A549 (cell line): ENCODE data around the gene CITED2. TPM values are rescaled to one million over a fixed set of nuclear protein-coding genes. Genes with fewer than 3 reads are reported as not detected.

Experiments
- ATAC-seq, 2 experiments: fragments of 200-7000 bp in 1 of 2; fragments of >200 bp in 1 of 2; cut with Nextera tagmentation in 1 of 2; cut with Tn5 transposase in 1 of 2; 3 replicates each; pipeline versions ENCODE4 v1.8.0 to v1.9.1; 2018 to 2020; ENCODE audit warnings: mild to moderate bottlenecking in 1 of 2, moderate library complexity in 1 of 2
- CTCF ChIA-PET: fragments of 300-600 bp; sonication (Branson Sonifier 250); formaldehyde crosslinking; extraction: SDS; loops from one replicate; lab custom pipeline; 2021; ENCODE audit warnings: antibody characterized with exemption, inconsistent platforms; lab: Yijun Ruan, JAX
- POLR2A ChIA-PET: fragments of 350-600 bp; formaldehyde crosslinking; extraction: SDS; loops from one replicate; lab custom pipeline; 2021; ENCODE audit warnings: antibody characterized with exemption, inconsistent platforms; lab: Yijun Ruan, JAX
- DNase-seq, 2 experiments: peaks; one replicate each; pipeline versions ENCODE4 v3.0.0 to v3.0.0-alpha.2; 2011 to 2016; ENCODE audit warnings: low read depth in 1 of 2, low spot score in 1 of 2
- FAIRE-seq: peaks from 2 replicates; lab custom pipeline; 2011; peaks lifted over from hg19 to GRCh38; lab: Jason Lieb, UNC
- H3K27ac ChIP-seq, 2 experiments: fragments of >200 bp; sonication (Bioruptor Twin); formaldehyde crosslinking; 3 replicates each; pipeline ENCODE4 v1.5.1; 2016 to 2017
- H3K4me1 ChIP-seq: fragments of >200 bp; sonication (Bioruptor Twin); formaldehyde crosslinking; 3 replicates; pipeline ENCODE4 v1.6.1; 2016
- H3K4me2 ChIP-seq: fragments of >200 bp; sonication (Bioruptor Twin); formaldehyde crosslinking; 3 replicates; pipeline ENCODE4 v1.6.1; 2016
- H3K4me3 ChIP-seq: fragments of >200 bp; sonication (Bioruptor Twin); formaldehyde crosslinking; 3 replicates; pipeline ENCODE4 v1.5.1; 2016
- H3K9me3 ChIP-seq: fragments of >200 bp; sonication (Bioruptor Twin); formaldehyde crosslinking; 3 replicates; pipeline ENCODE4 v1.6.1; 2016
- CBX2 ChIP-seq: fragments of 200-600 bp; sonication (generic); IDR thresholded peaks from 2 replicates; pipeline ENCODE4 v1.6.1; 2016; ENCODE audit warnings: low read depth, mild to moderate bottlenecking, borderline replicate concordance
- EHF ChIP-seq: fragments of 250-450 bp; sonication (Bioruptor Pico); IDR thresholded peaks from 2 replicates; pipeline ENCODE4 v1.5.0; 2020; ENCODE audit warnings: mild to moderate bottlenecking
- ELK1 ChIP-seq: fragments of 150-350 bp; IDR thresholded peaks from 2 replicates; pipeline ENCODE4 v1.6.1; 2014; ENCODE audit warnings: low read depth, mild to moderate bottlenecking, low read length
- ESRRA ChIP-seq: fragments of 150-350 bp; IDR thresholded peaks from 2 replicates; pipeline ENCODE4 v1.6.1; 2014; ENCODE audit warnings: mild to moderate bottlenecking, low read length, borderline replicate concordance
- WGBS: methylation state at CpG from one replicate; pipeline ENCODE4 v1.1.6; 2017; ENCODE audit errors: missing lambda C conversion rate; 5-methylcytosine and 5-hydroxymethylcytosine counted together
- polyA plus RNA-seq, 4 experiments: library from polyadenylated mRNA; depleted of rRNA in 3 of 4; stranded (reverse); fragments of >200 nt; fragmentation: RNase III in 1 of 4; extraction: RNeasy Plus Mini Kit Qiagen cat#74134 plus additional on column Dnase treatment in 1 of 4; gene quantifications; 2 replicates in 3 of 4; 3 replicates in 1 of 4; pipeline ENCODE4 v1.2.3, GENCODE V29; 2011 to 2017
- TF ChIP-seq, protein P1 (sequence below): IDR thresholded peaks from 2 replicates; pipeline ENCODE4 v1.6.1; 2012
- TF ChIP-seq, protein P2 (sequence below): fragments of 250-450 bp; sonication (Bioruptor Pico); IDR thresholded peaks from 2 replicates; pipeline ENCODE4 v1.5.0; 2020; ENCODE audit warnings: low read depth, mild to moderate bottlenecking, moderate library complexity
- TF ChIP-seq, protein P3 (sequence below): fragments of 200-600 bp; sonication (generic); IDR thresholded peaks from 2 replicates; pipeline ENCODE4 v1.6.1; 2016; ENCODE audit warnings: antibody characterized with exemption, mild to moderate bottlenecking, moderate library complexity

CITED2 gene
- polyA plus RNA-seq, 2 of the 4 experiments (the other 2 are of a cell fraction): 6.4 to 9.3 TPM

- TF ChIP-seq, protein P1, sequence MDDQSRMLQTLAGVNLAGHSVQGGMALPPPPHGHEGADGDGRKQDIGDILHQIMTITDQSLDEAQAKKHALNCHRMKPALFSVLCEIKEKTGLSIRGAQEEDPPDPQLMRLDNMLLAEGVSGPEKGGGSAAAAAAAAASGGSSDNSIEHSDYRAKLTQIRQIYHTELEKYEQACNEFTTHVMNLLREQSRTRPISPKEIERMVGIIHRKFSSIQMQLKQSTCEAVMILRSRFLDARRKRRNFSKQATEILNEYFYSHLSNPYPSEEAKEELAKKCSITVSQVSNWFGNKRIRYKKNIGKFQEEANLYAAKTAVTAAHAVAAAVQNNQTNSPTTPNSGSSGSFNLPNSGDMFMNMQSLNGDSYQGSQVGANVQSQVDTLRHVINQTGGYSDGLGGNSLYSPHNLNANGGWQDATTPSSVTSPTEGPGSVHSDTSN: no peak
- TF ChIP-seq CBX2 (no peak), ELK1 (no peak), ESRRA (no peak), EHF (CRISPR knock-in tag) (no peak)
- TF ChIP-seq, protein P2, sequence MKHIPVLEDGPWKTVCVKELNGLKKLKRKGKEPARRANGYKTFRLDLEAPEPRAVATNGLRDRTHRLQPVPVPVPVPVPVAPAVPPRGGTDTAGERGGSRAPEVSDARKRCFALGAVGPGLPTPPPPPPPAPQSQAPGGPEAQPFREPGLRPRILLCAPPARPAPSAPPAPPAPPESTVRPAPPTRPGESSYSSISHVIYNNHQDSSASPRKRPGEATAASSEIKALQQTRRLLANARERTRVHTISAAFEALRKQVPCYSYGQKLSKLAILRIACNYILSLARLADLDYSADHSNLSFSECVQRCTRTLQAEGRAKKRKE (CRISPR knock-in tag): no peak
- TF ChIP-seq, protein P3, sequence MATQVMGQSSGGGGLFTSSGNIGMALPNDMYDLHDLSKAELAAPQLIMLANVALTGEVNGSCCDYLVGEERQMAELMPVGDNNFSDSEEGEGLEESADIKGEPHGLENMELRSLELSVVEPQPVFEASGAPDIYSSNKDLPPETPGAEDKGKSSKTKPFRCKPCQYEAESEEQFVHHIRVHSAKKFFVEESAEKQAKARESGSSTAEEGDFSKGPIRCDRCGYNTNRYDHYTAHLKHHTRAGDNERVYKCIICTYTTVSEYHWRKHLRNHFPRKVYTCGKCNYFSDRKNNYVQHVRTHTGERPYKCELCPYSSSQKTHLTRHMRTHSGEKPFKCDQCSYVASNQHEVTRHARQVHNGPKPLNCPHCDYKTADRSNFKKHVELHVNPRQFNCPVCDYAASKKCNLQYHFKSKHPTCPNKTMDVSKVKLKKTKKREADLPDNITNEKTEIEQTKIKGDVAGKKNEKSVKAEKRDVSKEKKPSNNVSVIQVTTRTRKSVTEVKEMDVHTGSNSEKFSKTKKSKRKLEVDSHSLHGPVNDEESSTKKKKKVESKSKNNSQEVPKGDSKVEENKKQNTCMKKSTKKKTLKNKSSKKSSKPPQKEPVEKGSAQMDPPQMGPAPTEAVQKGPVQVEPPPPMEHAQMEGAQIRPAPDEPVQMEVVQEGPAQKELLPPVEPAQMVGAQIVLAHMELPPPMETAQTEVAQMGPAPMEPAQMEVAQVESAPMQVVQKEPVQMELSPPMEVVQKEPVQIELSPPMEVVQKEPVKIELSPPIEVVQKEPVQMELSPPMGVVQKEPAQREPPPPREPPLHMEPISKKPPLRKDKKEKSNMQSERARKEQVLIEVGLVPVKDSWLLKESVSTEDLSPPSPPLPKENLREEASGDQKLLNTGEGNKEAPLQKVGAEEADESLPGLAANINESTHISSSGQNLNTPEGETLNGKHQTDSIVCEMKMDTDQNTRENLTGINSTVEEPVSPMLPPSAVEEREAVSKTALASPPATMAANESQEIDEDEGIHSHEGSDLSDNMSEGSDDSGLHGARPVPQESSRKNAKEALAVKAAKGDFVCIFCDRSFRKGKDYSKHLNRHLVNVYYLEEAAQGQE: no peak
- FAIRE-seq (no peak), DNase-seq (peak in 1 of 2 experiments; percentile 3), ATAC-seq (no peak)
- H3K9me3 ChIP-seq: no peaks in the 10 kb centered on the region
- CTCF ChIA-PET: no interaction called here
- H3K27ac ChIP-seq: no peak overlapping the region
- H3K4me2 ChIP-seq: peak overlapping the region; percentile 23; the same call in 2 of the 3 replicates
- H3K4me1 ChIP-seq: 0 out of 3 replicates have a peak, but pooled peaks cover 2% of the 10 kb centered on the region
- no peak overlapping the region for H3K4me3 ChIP-seq
- 69% methylated on average over 21 of the region's 21 CpGs for WGBS
- POLR2A ChIA-PET: no interaction called here
These were observed 50.7 kb downstream of the CITED2 start for GRCh38 chr6:139323511-139324300.

Other genes starting within 250 kb of the CITED2 start
- gene HECA, start 239.6 kb downstream of the CITED2 start, polyA plus RNA-seq (2011; rRNA removed): 1.8 and 2.2 TPM in 2 replicates
- 0.94 to 1.3 TPM (median 1.2 TPM) in 3 replicates for gene HECA, start 239.6 kb downstream of the CITED2 start, polyA plus RNA-seq (2017; fragmentation: RNase III; extraction: RNeasy Plus Mini Kit Qiagen cat#74134 plus additional on column Dnase treatment)
- gene TXLNB, start 82.7 kb downstream of the CITED2 start, polyA plus RNA-seq (2011; rRNA removed): 0.01 TPM in 1 of 2 replicates, not detected in the other
- not detected in 3 replicates for gene TXLNB, start 82.7 kb downstream of the CITED2 start, polyA plus RNA-seq (2017; fragmentation: RNase III; extraction: RNeasy Plus Mini Kit Qiagen cat#74134 plus additional on column Dnase treatment)